Naive thymus-derived CD4-positive, alpha-beta T cell (primary cell): ENCODE data around the gene PFKFB3. TPM values are rescaled to one million over a fixed set of nuclear protein-coding genes. Genes with fewer than 3 reads are reported as not detected.
A peak's percentile ranks its signal among the peaks of the same experiment; 100 is the strongest.
"Not testable (repeated sequence)": the region's sequence is repeated elsewhere in the genome, so short reads cannot be mapped to it uniquely, and the experiment has no call there.

ENCODE experiments used
- ATAC-seq: fragments of 150-1000 bp; cut with Tn5 transposase; 2 replicates; pipeline ENCODE4 v1.10.0; 2021; ENCODE audit warnings: mild to moderate bottlenecking, moderate library complexity
- CTCF ChIA-PET: fragments of 350-600 bp; sonication (Branson Sonifier 250); formaldehyde crosslinking; loops from one replicate; lab custom pipeline; 2021; ENCODE audit warnings: antibody characterized with exemption; lab: Charles Lee
- POLR2A ChIA-PET: fragments of 350-600 bp; sonication (Branson Sonifier 250); formaldehyde crosslinking; loops from one replicate; lab custom pipeline; 2021; ENCODE audit warnings: antibody characterized with exemption, inconsistent platforms; lab: Charles Lee
- DNase-seq, 9 donors: peaks; one replicate each; pipeline versions ENCODE4 v3.0.0 to v3.0.0-alpha.2; 2020 to 2022; ENCODE audit warnings: mixed read lengths in 1 of 9
- H3K27ac ChIP-seq: one replicate; pipeline ENCODE4 v1.7.0; 2013; ENCODE audit warnings: mild to moderate bottlenecking, low read depth, low read length, moderate library complexity
- H3K27me3 ChIP-seq, 2 donors: one replicate each; pipeline ENCODE4 v1.7.0; 2013; ENCODE audit warnings: low read length in 2 of 2, mild to moderate bottlenecking in 2 of 2, moderate library complexity in 2 of 2; ENCODE audit not compliant: control insufficient read depth in 2 of 2, insufficient read depth in 2 of 2
- H3K36me3 ChIP-seq, 3 experiments: 1 replicate in 2 of 3; 2 replicates in 1 of 3; pipeline ENCODE4 v1.7.0; 2013; ENCODE audit warnings: low read length in 3 of 3, mild to moderate bottlenecking in 3 of 3, moderate library complexity in 1 of 3; ENCODE audit not compliant: insufficient read depth in 3 of 3, control insufficient read depth in 2 of 3
- H3K4me1 ChIP-seq, 2 donors: one replicate each; pipeline ENCODE4 v1.7.0; 2013; ENCODE audit warnings: low read length in 2 of 2, mild to moderate bottlenecking in 2 of 2, moderate library complexity in 1 of 2; ENCODE audit not compliant: control insufficient read depth in 2 of 2, insufficient read depth in 2 of 2
- H3K4me3 ChIP-seq: 2 replicates; pipeline ENCODE4 v1.7.0; 2013; ENCODE audit warnings: mild to moderate bottlenecking, low read length
- H3K9me3 ChIP-seq, 3 experiments: 1 replicate in 2 of 3; 2 replicates in 1 of 3; pipeline ENCODE4 v1.7.0; 2013; ENCODE audit warnings: low read length in 3 of 3; ENCODE audit not compliant: control insufficient read depth in 2 of 3
- H3K27ac Mint-ChIP-seq, 9 donors: one replicate each; pipeline ENCODE4 v1.8.0; 2020 to 2022; ENCODE audit warnings: mixed read lengths in 9 of 9, mild to moderate bottlenecking in 8 of 9, moderate library complexity in 5 of 9, inconsistent platforms in 2 of 9
- H3K27me3 Mint-ChIP-seq, 5 donors: one replicate each; pipeline ENCODE4 v1.8.0; 2021 to 2022; ENCODE audit warnings: mixed read lengths in 5 of 5, mild to moderate bottlenecking in 1 of 5
- H3K36me3 Mint-ChIP-seq, 5 donors: one replicate each; pipeline ENCODE4 v1.8.0; 2020 to 2022; ENCODE audit warnings: mixed read lengths in 5 of 5, mild to moderate bottlenecking in 3 of 5, inconsistent platforms in 1 of 5
- H3K4me1 Mint-ChIP-seq, 7 donors: one replicate each; pipeline ENCODE4 v1.8.0; 2020 to 2022; ENCODE audit warnings: mixed read lengths in 7 of 7, mild to moderate bottlenecking in 3 of 7, inconsistent platforms in 1 of 7
- H3K4me3 Mint-ChIP-seq, 10 donors: one replicate each; pipeline ENCODE4 v1.8.0; 2020 to 2022; ENCODE audit warnings: mild to moderate bottlenecking in 10 of 10, mixed read lengths in 10 of 10, moderate library complexity in 6 of 10, inconsistent platforms in 2 of 10
- H3K9me3 Mint-ChIP-seq, 11 donors: one replicate each; pipeline ENCODE4 v1.8.0; 2020 to 2022; ENCODE audit warnings: mixed read lengths in 11 of 11, mild to moderate bottlenecking in 4 of 11, inconsistent platforms in 1 of 11, moderate library complexity in 1 of 11
- intact Hi-C, 2 donors: fragments of 100-400 bp; cut with micrococcal nuclease; formaldehyde crosslinking; loops; one replicate each; pipeline ENCODE4 v1.15.1; 2023
- polyA plus RNA-seq, 2 donors: library from polyadenylated mRNA; unstranded; fragments of 300-500 nt; fragmentation: Illumina TruSeq; gene quantifications; one replicate each; pipeline ENCODE4 v1.2.3, GENCODE V29; 2021
- total RNA-seq, 6 experiments: library from RNA in 5 of 6; stranded (reverse) in 5 of 6; gene quantifications; 1 replicate in 5 of 6; 2 replicates in 1 of 6; pipeline ENCODE4 v1.2.3 and lab custom pipeline; 2021 to 2026

PFKFB3 gene
- total and polyA plus RNA-seq, 7 experiments from 2014 or later, result 2.3 to 129 (median 66.1) TPM

DNA sequence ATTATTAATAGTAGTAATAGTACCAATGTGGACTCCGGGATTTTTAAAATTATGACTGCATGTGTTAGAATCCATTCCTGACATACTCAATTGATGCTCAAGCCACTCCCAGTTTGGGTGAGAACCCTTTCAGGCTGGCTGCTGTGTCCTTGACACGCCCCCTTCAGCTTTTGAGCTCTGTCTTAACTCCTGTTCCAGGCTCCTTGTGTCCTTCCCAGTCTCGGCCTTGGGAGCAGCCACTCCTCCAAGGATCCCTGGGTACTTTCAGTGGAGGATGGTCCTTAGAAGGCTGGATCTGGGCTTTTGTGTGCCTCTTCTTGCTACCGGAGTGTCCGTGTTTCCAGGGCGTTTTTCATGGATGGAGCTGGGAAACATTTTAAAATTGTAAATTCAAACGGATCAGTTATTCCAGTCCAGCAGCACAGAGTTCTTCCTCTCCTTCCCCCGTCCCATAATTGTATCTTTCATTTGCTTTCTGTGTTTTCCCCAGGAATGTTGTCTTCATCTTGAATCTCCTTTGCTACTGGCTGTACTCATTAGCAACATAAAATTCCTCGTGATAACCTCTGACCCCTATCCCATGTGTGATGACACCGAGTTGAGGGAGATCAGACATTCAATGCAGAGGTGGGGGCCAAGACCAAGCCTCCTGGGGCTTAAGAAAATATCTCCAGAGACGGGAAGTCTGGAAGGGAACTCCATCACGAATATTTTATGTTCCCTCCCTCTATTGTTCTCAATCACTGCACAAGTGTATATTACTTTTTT lies 40.0 kb upstream of the PFKFB3 start:
- Mint-ChIP-seq H3K27ac (peak overlapping the region; percentile 61 to 99 (median 91)), H3K36me3 (peaks cover 0 to 15% (median 4%) of the 10 kb centered on the region in 5 donors), H3K27me3 (no peaks in the 10 kb centered on the region), H3K9me3 (no peaks in the 10 kb centered on the region), H3K4me1 (peaks cover 26 to 61% (median 51%) of the 10 kb centered on the region in 7 donors), H3K4me3 (peak overlapping the region; percentile 53 to 92 (median 80))
- ATAC-seq (no peak), DNase-seq (no peak)
- Histone ChIP-seq H3K4me1 (peaks cover 25 to 33% of the 10 kb centered on the region in 2 donors), H3K27ac (peak overlapping the region; percentile 95), H3K36me3 (peaks cover 0 to 11% (median 0%) of the 10 kb centered on the region in 3 experiments), H3K27me3 (no peaks in the 10 kb centered on the region), H3K4me3 (peak overlapping the region; percentile 59), H3K9me3 (no peaks in the 10 kb centered on the region)
- ChIA-PET CTCF (interaction anchor here (0.9 to 1.6 kb wide), 3 partner anchors 10 to 72 kb away, joined by 3 to 12 read pairs (median 5); no protein-coding TSS in a partner anchor), POLR2A (interaction anchor here (0.8 to 3.7 kb wide), 16 partner anchors 11 to 435 kb away, joined by 3 to 32 read pairs (median 6); partner anchors contain the start of gene PFKFB3)
- intact Hi-C loops, result loop anchor here (1.0 to 10.0 kb wide), 11 partner anchors 11 to 350 kb away; partner anchors contain the start of genes FBH1 (in 1 of the 2), GDI2 (in 1 of the 2), IL15RA (in 1 of the 2) and PFKFB3 (in 1 of the 2)

GRCh38 chr10:6163364-6164270 lies 39.1 kb upstream of the PFKFB3 start:
- peak overlapping the region; percentile 81 for H3K4me3 ChIP-seq
- ATAC-seq, result peak; percentile 96
- DNase-seq, result peak; percentile 89 to 95 (median 94)
- H3K27ac Mint-ChIP-seq, result peak overlapping the region; percentile 91 to 99 (median 97)
- no peaks in the 10 kb centered on the region for H3K27me3 Mint-ChIP-seq
- peaks cover 30 to 64% (median 57%) of the 10 kb centered on the region in 7 donors for H3K4me1 Mint-ChIP-seq
- H3K27ac ChIP-seq, result peak overlapping the region; percentile 95
- no peaks in the 10 kb centered on the region for H3K9me3 Mint-ChIP-seq
- H3K36me3 Mint-ChIP-seq, result peaks cover 0 to 16% (median 5%) of the 10 kb centered on the region in 5 donors
- ChIA-PET POLR2A (interaction anchor here (0.6 to 3.7 kb wide), 16 partner anchors 10 to 274 kb away, joined by 3 to 32 read pairs (median 5); partner anchors contain the start of genes ANKRD16, FBH1 and PFKFB3), CTCF (interaction anchor here (0.7 to 1.6 kb wide), 5 partner anchors 9 to 238 kb away, joined by 3 to 12 read pairs (median 3); no protein-coding TSS in a partner anchor)
- peaks cover 25 to 33% of the 10 kb centered on the region in 2 donors for H3K4me1 ChIP-seq
- intact Hi-C loops, result loop anchor here (1.0 to 10.0 kb wide), 11 partner anchors 10 to 351 kb away; partner anchors contain the start of genes FBH1 (in 1 of the 2), GDI2 (in 1 of the 2), IL15RA (in 1 of the 2) and PFKFB3 (in 1 of the 2)
- H3K9me3 ChIP-seq, result no peaks in the 10 kb centered on the region
- no peaks in the 10 kb centered on the region for H3K27me3 ChIP-seq
- peak overlapping the region; percentile 85 to 95 (median 92) for H3K4me3 Mint-ChIP-seq
- H3K36me3 ChIP-seq, result peaks cover 0 to 16% (median 0%) of the 10 kb centered on the region in 3 experiments

- H3K9me3 Mint-ChIP-seq, result no peaks in the 10 kb centered on the region
- H3K27ac Mint-ChIP-seq, result peak overlapping the region; percentile 91 to 99 (median 97)
- no peak for ATAC-seq
- H3K4me3 Mint-ChIP-seq, result peak overlapping the region; percentile 85 to 95 (median 92)
- H3K4me1 Mint-ChIP-seq, result peaks cover 39 to 68% (median 63%) of the 10 kb centered on the region in 7 donors
- Histone ChIP-seq H3K9me3 (no peaks in the 10 kb centered on the region), H3K27me3 (no peaks in the 10 kb centered on the region), H3K4me3 (peak overlapping the region; percentile 81), H3K27ac (peak overlapping the region; percentile 95), H3K4me1 (peaks cover 25 to 38% of the 10 kb centered on the region in 2 donors), H3K36me3 (peaks cover 0 to 16% (median 0%) of the 10 kb centered on the region in 3 experiments)
- intact Hi-C loops, result loop anchor here (1.0 to 10.0 kb wide), 6 partner anchors 9 to 352 kb away; partner anchors contain the start of genes FBH1 (in 1 of the 2), GDI2 (in 1 of the 2), IL15RA (in 1 of the 2) and RBM17 (in 1 of the 2)
- no peaks in the 10 kb centered on the region for H3K27me3 Mint-ChIP-seq
- CTCF ChIA-PET, result interaction anchor here (1.0 to 1.6 kb wide), 4 partner anchors 9 to 73 kb away, joined by 3 to 12 read pairs (median 3); no protein-coding TSS in a partner anchor
- POLR2A ChIA-PET, result interaction anchor here (0.9 to 3.7 kb wide), 9 partner anchors 9 to 275 kb away, joined by 3 to 32 read pairs (median 8); partner anchors contain the start of genes ANKRD16, FBH1 and PFKFB3
- DNase-seq, result peak in 1 of 9 donors; percentile 16
- H3K36me3 Mint-ChIP-seq, result peaks cover 0 to 20% (median 5%) of the 10 kb centered on the region in 5 donors
These were observed 38.2 kb upstream of the PFKFB3 start for GRCh38 chr10:6164271-6165095.

GRCh38 chr10:6165221-6165725 lies 37.5 kb upstream of the PFKFB3 start:
- Histone ChIP-seq H3K27ac (peak overlapping the region; percentile 95), H3K27me3 (no peaks in the 10 kb centered on the region), H3K36me3 (peaks cover 0 to 16% (median 0%) of the 10 kb centered on the region in 3 experiments), H3K4me1 (peaks cover 25 to 46% of the 10 kb centered on the region in 2 donors), H3K4me3 (no peak overlapping the region), H3K9me3 (no peaks in the 10 kb centered on the region)
- ATAC-seq, result no peak
- POLR2A ChIA-PET, result interaction anchor here (1.0 to 1.5 kb wide), 2 partner anchors 14 to 37 kb away, joined by 3 to 6 read pairs; partner anchors contain the start of gene PFKFB3
- no peak for DNase-seq
- intact Hi-C loops, result loop anchor here (10.0 kb wide), 2 partner anchors 190 to 270 kb away; partner anchors contain the start of genes FBH1 (in 1 of the 2) and IL15RA (in 1 of the 2)
- Mint-ChIP-seq H3K27me3 (no peaks in the 10 kb centered on the region), H3K9me3 (no peaks in the 10 kb centered on the region), H3K4me1 (peaks cover 43 to 76% (median 71%) of the 10 kb centered on the region in 7 donors), H3K27ac (peak overlapping the region; percentile 91 to 99 (median 97)), H3K36me3 (peaks cover 0 to 21% (median 5%) of the 10 kb centered on the region in 5 donors), H3K4me3 (peak overlapping the region; percentile 85 to 95 (median 92))
- CTCF ChIA-PET, result no interaction called here

- DNase-seq, H3K9me3 Mint-ChIP-seq, H3K27me3 Mint-ChIP-seq, CTCF ChIA-PET, H3K27me3 ChIP-seq, ATAC-seq, H3K4me3 ChIP-seq, H3K9me3 ChIP-seq: not testable (repeated sequence)
- Mint-ChIP-seq H3K36me3 (peaks cover 0 to 24% (median 5%) of the 10 kb centered on the region in 5 donors), H3K27ac (peak overlapping the region; percentile 91 to 99 (median 97)), H3K4me1 (peaks cover 48 to 82% (median 76%) of the 10 kb centered on the region in 7 donors), H3K4me3 (peak overlapping the region in 4 of 10 donors; percentile 7 to 92 (median 72))
- Histone ChIP-seq H3K36me3 (peaks cover 0 to 16% (median 0%) of the 10 kb centered on the region in 3 experiments), H3K4me1 (peaks cover 25 to 47% of the 10 kb centered on the region in 2 donors), H3K27ac (peak overlapping the region; percentile 95)
- POLR2A ChIA-PET, result interaction anchor here (0.8 to 1.5 kb wide), 3 partner anchors 10 to 36 kb away, joined by 3 to 6 read pairs (median 3); partner anchors contain the start of gene PFKFB3
- intact Hi-C loops, result loop anchor here (10.0 kb wide), 2 partner anchors 191 to 271 kb away; partner anchors contain the start of genes FBH1 (in 1 of the 2) and IL15RA (in 1 of the 2)
These were observed 36.8 kb upstream of the PFKFB3 start for GRCh38 chr10:6165933-6166332.
